SKM-1 (cell line): Measurements from ENCODE around the gene ICA1L.
"Not testable (repeated sequence)": the region's sequence is repeated elsewhere in the genome, so short reads cannot be mapped to it uniquely, and the experiment has no call there.

ENCODE experiments used
- DNase-seq: peaks from one replicate; lab custom pipeline; 2025; ENCODE audit not compliant: unreplicated experiment; lab: John Stamatoyannopoulos, UW

Gene ICA1L

DNA sequence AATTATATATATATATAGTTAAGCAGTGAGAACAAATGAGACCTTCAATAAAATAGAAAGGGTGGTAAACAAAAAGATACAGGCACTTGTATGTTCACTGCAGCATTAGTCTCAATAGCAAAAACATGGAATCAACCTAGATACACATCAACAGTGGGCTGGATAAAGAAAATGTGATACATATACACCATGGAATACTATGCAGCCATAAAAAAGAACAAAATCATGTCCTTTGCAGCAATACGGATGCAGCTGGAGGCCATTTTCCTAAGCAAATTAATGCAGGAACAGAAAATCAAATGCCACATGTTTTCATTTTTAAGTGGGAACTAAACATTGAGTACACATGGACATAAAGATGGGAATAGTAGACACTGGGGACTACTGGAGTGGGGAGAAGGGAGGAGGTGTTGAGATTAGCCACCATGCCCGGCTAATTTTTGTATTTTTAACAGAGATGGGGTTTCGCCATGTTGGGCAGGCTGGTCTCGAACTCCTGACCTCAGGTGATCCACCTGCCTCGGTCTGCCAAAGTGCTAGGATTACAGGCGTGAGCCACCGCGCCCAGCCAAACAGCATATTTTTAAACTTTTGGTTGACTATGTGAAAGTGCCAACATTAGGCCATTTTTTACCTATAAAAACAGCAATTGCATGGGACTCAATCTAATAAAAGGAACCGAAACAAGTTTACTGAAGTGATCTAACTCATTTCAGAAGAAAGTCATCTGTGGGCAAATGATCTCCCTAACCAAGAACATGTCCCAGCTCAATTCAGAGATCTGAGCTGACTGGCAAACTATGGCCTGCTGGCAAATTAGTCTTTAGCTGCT, 23.7 kb downstream of the ICA1L start:
- DNase-seq, result no peak

- DNase-seq, result no peak
Observed at GRCh38 chr2:202844656-202845055, 26.9 kb downstream of the ICA1L start.

DNA sequence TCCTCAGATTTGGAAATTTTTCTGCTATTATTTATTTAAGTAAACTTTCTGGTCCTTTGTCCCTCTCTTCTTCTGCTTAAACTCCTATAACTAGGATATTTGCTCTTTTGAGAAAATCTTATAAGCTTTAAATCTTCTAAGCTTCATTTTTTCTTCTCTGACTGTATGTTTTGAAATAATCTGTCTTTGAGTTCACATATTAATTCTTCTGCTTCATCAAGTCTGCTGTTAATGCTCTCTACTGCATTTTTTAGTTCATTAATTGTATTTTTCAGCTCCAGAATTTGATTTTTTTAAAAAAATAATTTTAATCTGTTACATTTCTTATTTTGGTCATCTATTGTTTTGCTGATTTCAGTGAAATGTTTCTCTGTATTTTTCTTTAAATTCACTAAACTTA, 28.9 kb downstream of the ICA1L start:
- DNase-seq, result no peak

- no peak for DNase-seq
Observed at GRCh38 chr2:202841090-202841867, 30.3 kb downstream of the ICA1L start.

DNA sequence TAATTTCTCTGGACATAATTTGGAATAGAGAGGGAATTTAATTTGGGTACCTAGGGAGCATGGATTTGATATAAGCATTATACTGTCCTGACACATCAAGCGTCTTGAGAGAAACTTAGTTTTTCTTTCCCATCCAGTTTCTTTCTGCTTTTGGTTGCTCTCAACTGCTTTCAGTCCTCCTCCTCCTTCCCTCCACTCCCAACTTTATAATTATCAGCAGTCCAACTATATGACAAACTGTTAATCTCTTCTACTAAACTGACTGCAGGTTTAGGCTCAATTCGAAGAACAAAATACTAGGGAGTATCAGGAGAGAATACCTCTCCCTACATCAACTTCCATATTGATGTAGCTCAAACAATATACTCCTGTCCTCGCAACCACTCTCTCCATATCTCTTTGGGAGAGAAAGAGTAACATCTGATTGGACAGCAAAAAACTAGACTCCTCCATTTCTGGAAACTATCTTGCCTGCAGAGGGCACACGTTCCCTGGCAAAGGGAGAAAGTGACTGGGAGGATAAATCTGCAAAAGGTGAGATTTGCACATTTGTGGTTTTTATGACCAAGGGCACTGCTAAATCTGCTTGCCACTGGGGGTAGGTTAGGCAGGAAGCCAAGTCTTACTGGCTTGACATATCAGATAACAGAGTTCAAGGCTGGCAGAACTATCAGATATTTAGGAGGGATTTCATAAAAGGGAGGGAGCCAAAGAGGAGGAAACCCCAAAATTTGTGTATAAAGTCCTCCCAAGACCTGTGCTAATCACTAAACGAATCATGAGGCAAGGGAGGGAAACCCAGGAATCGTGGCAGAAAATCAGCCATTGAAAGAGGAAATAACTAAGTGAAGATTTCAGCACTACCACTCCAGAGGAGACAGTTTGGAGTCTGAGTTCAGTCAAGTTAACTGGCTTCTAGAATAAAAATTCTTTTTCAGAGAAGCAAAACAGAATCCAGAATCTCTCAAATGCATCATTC, 40.0 kb downstream of the ICA1L start:
- peak; percentile 26 for DNase-seq

DNA sequence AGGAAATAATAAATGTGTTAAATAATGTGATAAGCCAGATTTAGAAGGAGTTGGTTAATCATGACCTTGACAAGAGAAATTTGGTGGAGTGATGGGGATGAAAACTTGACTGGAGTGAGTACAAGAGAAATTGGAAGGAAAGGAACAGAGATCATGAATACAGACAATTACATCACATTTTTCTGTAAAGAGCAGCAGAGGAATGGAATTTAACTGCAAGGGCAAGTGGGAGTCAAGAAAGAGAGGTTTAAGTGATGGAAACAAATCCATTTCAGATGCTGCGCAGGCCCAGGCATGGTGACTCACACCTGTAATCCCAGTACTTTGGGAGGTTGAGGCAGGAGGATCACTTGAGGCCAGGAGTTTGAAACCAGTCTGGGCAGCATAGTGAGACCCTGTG, 46.7 kb downstream of the ICA1L start:
- DNase-seq, result no peak

DNA sequence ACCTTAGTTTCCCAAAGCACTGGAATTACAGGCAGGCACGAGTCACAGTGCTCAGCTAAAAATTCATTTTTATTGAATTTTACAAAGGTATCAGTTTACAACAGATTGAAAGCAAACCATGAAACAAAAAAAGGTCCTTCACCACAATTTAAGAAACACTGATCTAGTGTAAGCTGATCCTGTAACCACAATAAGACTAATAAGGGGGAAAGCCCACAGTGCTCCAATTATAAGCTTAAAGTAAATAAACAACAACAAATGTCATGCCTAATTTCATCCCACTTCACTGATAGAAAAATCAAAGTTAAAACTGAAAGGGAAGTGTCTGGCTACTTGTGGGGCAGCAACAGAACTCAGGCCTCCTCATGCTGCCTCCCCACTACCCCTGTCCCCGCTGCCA, 49.2 kb downstream of the ICA1L start:
- DNase-seq, result no peak

GRCh38 chr2:202821206-202822160, 50.1 kb downstream of the ICA1L start:
- no peak for DNase-seq

DNA sequence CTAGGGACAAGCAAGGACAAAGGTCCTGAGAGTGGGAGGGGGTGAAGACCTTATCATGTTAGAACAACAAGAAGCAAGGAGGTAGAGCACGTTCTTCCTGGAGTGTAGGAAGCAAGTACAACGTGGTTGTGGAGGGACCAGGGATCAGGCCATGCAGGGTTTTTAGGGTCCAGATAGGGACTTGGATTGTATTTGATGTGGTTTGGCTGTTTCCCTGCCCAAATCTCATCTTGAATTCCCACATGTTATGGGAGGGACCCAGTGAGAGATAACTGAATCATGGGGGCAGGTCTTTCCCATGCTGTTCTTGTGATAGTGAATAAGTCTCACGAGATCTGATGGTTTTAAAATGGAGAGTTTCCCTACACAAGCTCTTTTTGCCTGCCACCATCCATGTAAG, 53.2 kb downstream of the ICA1L start:
- no peak for DNase-seq

- no peak for DNase-seq
Observed at GRCh38 chr2:202817771-202818170, 53.8 kb downstream of the ICA1L start.

GRCh38 chr2:202815548-202816360, 55.8 kb downstream of the ICA1L start:
- DNase-seq, result no peak

DNA sequence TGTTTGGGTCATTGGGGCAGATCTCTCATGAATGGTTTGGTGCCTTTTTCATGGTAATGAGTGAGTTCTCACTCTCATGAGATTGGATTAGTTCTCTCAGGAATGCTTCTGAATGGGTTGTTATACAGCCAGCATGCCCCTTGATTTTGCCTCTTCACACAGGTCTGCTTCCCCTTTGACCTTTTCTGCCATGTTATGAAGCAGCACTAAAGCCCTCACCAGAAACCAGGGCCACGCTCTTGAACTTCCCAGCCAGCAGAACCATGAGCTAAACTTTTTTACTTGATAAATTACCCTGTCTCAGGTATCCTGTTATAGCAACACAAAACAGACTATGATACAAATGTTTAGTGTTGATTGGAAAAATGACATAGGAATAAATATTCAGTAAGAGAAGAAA, 57.3 kb downstream of the ICA1L start:
- DNase-seq, result no peak

DNA sequence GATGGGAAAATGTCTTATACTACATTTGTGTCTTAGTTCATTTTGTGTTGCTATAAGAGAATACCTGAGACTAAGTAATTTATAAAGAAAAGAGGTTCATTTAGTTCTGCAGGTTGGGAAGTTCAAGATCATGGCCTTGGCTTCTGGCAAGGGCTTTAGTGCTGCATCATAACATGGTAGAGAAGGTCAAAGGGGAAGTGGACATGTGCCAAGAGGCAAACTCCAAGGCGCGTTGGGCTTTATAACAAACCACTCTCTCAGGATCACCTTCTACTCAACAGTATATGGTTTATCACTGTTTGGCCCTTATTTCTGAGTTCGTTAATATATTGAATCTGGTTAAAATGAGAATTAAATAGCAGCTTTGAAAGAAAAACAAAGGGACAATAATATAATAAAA, 58.2 kb downstream of the ICA1L start:
- no peak for DNase-seq

DNA sequence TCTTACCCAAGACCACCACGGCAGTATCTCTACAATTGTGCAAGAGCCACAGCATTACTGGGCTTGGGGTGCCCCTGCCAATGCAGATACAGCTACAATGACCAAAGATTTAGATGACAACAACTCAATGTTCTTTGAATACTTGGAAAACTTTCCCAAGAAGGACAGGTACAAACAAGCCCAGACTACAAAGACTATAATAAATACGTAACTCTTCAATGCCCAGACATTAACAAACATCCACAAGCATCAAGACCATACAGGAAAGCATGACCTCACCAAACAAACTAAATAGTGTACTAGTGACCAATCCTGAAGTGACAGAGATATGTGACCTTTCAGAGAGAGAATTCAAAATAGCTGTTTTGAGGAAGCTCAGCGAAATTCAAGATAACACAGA, 62.8 kb downstream of the ICA1L start:
- DNase-seq, result no peak

GRCh38 chr2:202807431-202808138, 64.0 kb downstream of the ICA1L start:
- DNase-seq, result not testable (repeated sequence)

DNA sequence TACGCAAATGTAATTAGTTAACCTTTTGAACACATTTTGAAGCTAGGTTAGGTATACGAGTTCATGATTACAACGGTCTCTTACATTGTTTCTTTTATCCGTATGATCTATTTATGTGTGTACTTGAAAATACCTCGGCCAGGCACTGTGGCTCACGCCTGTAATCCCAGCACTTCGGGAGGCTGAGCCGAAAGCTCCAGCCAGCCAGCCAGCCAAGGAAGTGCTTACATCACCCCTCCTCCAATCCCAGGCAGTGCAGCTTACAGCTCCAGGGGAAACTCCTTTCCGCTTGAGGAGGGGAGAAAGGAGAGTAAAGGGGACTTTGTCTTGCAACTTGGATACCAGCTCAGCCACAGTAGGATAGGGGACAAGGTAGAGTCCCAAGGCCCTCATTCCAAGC, 65.7 kb downstream of the ICA1L start:
- not testable (repeated sequence) for DNase-seq

DNA sequence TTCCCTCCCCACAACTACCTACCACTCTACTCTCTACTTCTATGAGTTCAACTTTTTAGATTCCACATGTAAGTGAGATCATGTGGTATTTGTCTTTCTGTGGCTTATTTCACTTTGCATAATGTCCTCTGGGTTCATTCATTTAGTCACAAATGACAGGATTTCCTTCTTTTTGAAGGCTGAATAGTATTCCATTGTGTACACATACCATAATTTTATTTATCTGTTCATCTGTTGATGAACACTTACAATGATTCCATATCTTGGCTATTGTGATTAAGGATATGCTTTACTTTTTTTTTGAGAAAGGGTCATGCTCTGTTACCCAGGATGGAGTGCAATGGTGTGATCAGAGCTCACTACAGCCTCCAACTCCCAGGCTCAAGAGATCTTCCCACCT, 73.6 kb downstream of the ICA1L start:
- no peak for DNase-seq

DNA sequence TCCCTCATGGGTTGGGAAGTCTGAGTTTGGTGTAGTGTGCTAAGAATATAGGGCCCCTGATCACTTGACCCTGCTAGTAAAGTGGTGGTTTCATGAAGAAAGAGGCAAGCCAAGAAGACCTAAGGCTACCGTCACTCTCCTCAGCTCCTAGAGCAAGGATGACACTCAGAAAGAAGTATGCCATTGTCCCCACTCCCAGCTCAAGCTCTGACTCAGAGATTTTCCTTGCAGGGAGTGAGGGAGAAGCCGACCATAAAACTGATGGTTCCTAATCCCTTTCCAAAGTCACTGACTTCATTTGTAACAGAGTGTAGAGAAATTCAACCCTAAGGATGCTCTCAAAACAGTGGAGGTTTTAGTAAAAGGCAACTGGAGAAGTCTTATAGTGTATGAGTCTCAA, 80.9 kb downstream of the ICA1L start:
- no peak for DNase-seq

- no peak for DNase-seq
Observed at GRCh38 chr2:202786842-202787241, 84.7 kb downstream of the ICA1L start.
